Activated gamma-delta T cell treated with anti-CD3 and anti-CD28 coated beads, Interleukin-2, amount 50 U/mL, for 16 hours (primary cell): ENCODE data around the gene TAS2R19.
A peak's percentile ranks its signal among the peaks of the same experiment; 100 is the strongest.

Source experiments
- DNase-seq: peaks from one replicate; pipeline ENCODE4 v3.0.0-alpha.2; 2020; ENCODE audit warnings: low read depth

Gene TAS2R19

DNA sequence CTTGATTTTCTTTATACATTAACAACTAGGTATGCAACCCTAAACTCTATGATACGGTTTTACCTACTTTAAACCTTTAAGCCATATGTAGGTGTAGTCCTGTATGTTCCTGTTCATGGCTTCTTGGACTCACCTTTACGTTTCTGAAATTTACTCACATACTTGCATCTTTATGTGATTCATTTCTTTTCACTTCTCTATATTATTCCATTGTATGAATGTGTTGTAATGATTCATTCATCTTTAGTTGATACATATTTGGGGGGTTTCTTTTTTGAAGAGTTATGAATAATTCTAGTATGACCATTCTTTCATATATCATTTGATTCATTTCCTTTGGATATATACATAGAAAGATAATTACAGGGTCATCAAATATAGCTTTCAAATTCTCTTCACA, 33.3 kb downstream of the TAS2R19 start:
- no peak for DNase-seq

DNA sequence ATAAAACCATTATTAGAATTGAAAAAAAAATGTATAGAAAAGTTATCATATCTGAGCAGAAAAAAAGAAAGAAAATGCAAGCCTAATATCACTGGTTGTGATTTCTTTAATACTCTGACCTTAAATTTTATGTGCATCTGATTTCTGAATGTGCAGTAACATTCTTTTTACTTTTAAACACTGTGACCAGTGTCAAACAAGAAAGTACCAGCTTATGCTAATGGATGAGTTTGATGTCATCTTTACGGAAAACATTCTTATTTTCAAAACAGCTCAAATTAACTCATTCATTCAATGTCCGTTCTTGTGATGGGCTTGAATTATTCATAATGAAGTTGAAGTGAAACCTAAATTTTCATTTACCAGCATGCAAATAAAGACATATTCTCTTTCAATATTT, 35.6 kb downstream of the TAS2R19 start, which contains the start of gene TAS2R50:
Gene TAS2R50 (minus strand): TSS at position 101 of the 400 bp plus-strand sequence. CDS start 52 bp downstream, at position 49.
- DNase-seq = no peak

DNA sequence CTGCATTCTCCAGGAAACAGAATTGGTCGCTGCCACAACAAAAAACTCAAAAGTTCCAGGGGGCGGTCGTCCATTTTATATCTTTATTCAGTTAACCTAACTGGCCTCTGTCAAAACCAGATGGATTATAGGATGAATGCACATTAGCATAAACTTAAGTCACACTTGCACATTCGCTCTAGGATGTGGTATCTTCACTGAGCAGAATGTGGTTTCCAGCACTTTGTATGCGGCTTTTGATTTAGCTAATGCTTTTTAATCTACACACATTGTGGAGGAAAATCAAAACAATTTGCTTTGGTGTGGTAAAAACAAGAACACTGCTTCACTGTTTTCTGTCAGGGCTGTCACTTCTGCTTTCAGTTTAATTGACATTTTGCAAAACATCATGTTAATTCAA, 40.2 kb downstream of the TAS2R19 start:
- DNase-seq = peak; percentile 13

DNA sequence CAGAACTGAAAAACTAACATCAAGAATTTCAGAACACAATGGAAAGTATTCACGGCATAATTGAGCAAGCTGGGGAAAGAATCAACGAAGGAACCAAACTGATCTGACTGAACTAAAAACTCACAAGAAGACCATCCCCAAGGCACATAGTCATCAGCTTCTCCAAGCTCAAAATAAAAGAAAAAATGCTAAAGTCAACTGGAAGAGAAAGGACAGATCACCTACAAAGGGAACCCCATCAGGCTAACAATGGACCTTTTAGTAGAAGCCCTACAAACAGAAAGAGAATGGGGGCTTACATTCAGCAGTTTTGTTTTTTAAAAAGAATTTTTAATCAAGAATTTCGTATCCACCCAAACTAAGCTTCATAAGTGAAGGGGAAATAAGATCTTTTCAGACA, 47.5 kb downstream of the TAS2R19 start:
- no peak for DNase-seq
